ENCODE data around the gene HCLS1.

GRCh38 chr3:121594850-121595249 lies 65.9 kb downstream of the HCLS1 start:
- no peak for TF ChIP-seq POLR2A (IDR thresholded peaks at IDR 0.05; ENCODE audit: low read length)
- no peak for TF ChIP-seq GATA1 (IDR thresholded peaks at IDR 0.05; ENCODE audit: low read depth, low read length)
